A673 (cell line): ENCODE measurements around the gene SH2D2A.

ENCODE experiments used
- CTCF ChIP-seq: fragments of 300-800, 200-600 bp; sonication (generic); conservative IDR thresholded peaks from 2 replicates; pipeline ENCODE4 v1.5.1; 2017; ENCODE audit warnings: low read depth, mild to moderate bottlenecking, antibody characterized with exemption, low read length, moderate library complexity, mixed read lengths
- EZH2 ChIP-seq: fragments of 200-600 bp; sonication (generic); IDR thresholded peaks from 2 replicates; pipeline ENCODE4 v1.6.1; 2017; ENCODE audit warnings: borderline replicate concordance, low read depth, mild to moderate bottlenecking, mixed read lengths, antibody characterized with exemption, low read length; ENCODE audit not compliant: poor library complexity, severe bottlenecking

- no peak for TF ChIP-seq CTCF
- TF ChIP-seq EZH2, result no peak
Observed at GRCh38 chr1:156863631-156864030, 47.0 kb upstream of the SH2D2A start.
